Stimulated activated memory B cell treated with anti-CD40 and anti-IgM and Interleukin-4, amounts not matched to agents 10 μg/mL and 1 μg/mL and 100 μg/mL, for 72 hours (primary cell): ENCODE results near the gene ABHD8.
"Not testable (repeated sequence)": the region's sequence is repeated elsewhere in the genome, so short reads cannot be mapped to it uniquely, and the experiment has no call there.

Experiments used
- ATAC-seq: fragments of 150-1000 bp; cut with Tn5 transposase; 2 replicates; pipeline ENCODE4 v1.10.0; 2021
- H3K27ac Mint-ChIP-seq: one replicate; pipeline ENCODE4 v1.8.0; 2022; ENCODE audit warnings: mild to moderate bottlenecking, mixed read lengths
- H3K27me3 Mint-ChIP-seq: one replicate; pipeline ENCODE4 v1.8.0; 2022; ENCODE audit warnings: mixed read lengths
- H3K36me3 Mint-ChIP-seq: one replicate; pipeline ENCODE4 v1.8.0; 2022; ENCODE audit warnings: mixed read lengths
- H3K4me1 Mint-ChIP-seq: one replicate; pipeline ENCODE4 v1.8.0; 2022; ENCODE audit warnings: mixed read lengths
- H3K4me3 Mint-ChIP-seq: one replicate; pipeline ENCODE4 v1.8.0; 2022; ENCODE audit warnings: mild to moderate bottlenecking, moderate library complexity, mixed read lengths
- H3K9me3 Mint-ChIP-seq: one replicate; pipeline ENCODE4 v1.8.0; 2022; ENCODE audit warnings: mixed read lengths

The ABHD8 gene

DNA sequence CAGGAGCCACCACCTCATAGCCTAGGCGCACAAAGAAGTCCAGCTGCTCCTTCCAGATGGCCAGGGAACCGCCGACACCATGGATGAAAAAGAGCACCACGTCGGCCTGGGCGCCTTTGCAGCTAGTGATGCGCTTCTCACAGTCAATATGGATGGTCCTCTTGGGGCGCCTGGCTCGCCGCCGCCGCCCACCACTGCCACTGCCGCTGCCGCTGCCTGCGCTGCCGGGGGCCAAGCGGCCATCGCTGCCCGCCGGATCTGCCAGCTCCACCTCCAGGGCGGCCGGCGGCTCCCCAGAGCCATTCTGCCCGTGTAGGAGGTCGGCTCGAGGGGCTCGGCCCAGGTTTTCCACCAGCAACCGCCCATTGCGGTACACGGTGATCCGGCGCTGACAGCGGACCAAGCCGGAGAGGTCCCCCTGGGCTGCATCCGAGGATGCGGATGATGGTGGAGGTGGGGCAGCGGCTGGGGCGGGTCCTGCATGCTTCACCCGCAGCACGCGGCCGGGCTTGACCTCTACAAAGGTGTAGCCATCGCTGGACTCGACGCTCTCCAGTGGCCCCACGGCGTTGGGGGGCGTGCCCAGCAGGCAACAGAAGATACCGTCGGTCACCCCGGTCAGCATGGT, 2.1 kb downstream of the ABHD8 start:
- Mint-ChIP-seq H3K27ac (no peak overlapping the region), H3K4me3 (peak overlapping the region; percentile 35)
- ATAC-seq, result no peak

DNA sequence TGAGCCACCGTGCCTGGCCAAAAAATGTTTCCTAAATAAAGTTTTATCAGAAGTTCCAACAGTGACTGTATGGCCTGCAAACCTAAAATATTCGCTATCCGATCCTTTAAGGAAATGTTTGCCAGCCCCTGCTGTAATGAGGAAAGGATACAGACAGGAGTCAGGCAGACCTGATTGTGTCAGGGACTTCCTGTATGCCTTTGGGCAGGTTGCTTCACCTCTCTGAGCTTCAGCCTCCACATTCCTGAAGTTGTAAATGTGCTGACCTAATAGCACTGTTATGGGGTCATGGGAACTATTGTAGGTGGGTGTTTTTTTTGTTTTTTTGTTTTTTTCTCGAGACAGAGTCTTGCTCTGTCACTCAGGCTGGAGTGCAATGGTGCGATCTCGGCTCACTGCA, 6.2 kb downstream of the ABHD8 start:
- H3K4me1 Mint-ChIP-seq, result peaks cover 8% of the 10 kb centered on the region
- no peak overlapping the region for H3K4me3 Mint-ChIP-seq
- peaks cover 7% of the 10 kb centered on the region for H3K36me3 Mint-ChIP-seq
- ATAC-seq, result no peak
- H3K27me3 Mint-ChIP-seq, result no peaks in the 10 kb centered on the region
- no peak overlapping the region for H3K27ac Mint-ChIP-seq
- no peaks in the 10 kb centered on the region for H3K9me3 Mint-ChIP-seq

More for the DNA sequence above, 2.1 kb downstream of the ABHD8 start:
- no peaks in the 10 kb centered on the region for H3K36me3 Mint-ChIP-seq
- H3K27me3 Mint-ChIP-seq, result no peaks in the 10 kb centered on the region
- peaks cover 27% of the 10 kb centered on the region for H3K4me1 Mint-ChIP-seq
- H3K9me3 Mint-ChIP-seq, result no peaks in the 10 kb centered on the region

DNA sequence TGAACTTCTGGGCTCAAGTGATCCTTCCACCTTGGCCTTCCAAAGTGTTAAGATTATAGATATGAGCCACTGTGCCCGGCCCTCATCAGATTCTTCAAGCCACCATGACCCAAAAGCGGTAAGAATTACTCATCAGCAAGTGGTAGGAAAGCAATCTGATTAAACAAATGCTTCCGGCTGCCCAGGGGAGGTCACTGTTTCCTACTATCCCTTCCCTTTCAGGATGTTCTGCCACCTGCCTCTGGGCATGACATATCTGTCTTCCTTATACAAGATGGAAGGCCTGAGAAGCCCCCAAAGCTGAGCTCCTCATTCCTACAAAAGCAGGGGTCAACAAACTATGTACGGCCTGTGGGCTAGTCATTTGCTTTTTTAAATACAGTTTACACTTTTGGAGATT, 7.0 kb downstream of the ABHD8 start:
- ATAC-seq, result no peak
- H3K4me1 Mint-ChIP-seq, result peaks cover 11% of the 10 kb centered on the region
- H3K27me3 Mint-ChIP-seq, result no peaks in the 10 kb centered on the region
- no peaks in the 10 kb centered on the region for H3K9me3 Mint-ChIP-seq
- no peak overlapping the region for H3K27ac Mint-ChIP-seq
- peaks cover 7% of the 10 kb centered on the region for H3K36me3 Mint-ChIP-seq
- no peak overlapping the region for H3K4me3 Mint-ChIP-seq

DNA sequence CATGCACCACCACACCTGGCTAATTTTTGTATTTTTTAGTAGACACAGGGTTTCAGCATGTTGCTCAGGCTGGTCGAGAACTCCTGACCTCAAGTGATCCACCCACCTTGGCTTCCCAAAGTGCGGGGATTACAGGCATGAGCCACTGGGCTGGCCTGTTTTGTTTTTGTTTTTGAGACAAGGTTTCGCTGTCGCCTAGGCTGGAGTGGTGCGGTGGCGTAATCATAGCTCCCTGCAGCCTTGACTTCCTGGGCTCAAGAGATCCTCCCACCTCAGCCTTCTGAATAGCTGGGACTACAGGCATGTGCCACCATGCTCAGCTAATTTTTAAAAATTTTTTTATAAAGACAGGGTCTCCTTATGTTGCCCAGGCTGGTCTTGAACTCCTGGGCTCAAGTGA, 7.7 kb downstream of the ABHD8 start:
- not testable (repeated sequence) for H3K9me3 Mint-ChIP-seq, H3K4me3 Mint-ChIP-seq, H3K27ac Mint-ChIP-seq, H3K36me3 Mint-ChIP-seq, ATAC-seq, H3K27me3 Mint-ChIP-seq
- peaks cover 11% of the 10 kb centered on the region for H3K4me1 Mint-ChIP-seq

DNA sequence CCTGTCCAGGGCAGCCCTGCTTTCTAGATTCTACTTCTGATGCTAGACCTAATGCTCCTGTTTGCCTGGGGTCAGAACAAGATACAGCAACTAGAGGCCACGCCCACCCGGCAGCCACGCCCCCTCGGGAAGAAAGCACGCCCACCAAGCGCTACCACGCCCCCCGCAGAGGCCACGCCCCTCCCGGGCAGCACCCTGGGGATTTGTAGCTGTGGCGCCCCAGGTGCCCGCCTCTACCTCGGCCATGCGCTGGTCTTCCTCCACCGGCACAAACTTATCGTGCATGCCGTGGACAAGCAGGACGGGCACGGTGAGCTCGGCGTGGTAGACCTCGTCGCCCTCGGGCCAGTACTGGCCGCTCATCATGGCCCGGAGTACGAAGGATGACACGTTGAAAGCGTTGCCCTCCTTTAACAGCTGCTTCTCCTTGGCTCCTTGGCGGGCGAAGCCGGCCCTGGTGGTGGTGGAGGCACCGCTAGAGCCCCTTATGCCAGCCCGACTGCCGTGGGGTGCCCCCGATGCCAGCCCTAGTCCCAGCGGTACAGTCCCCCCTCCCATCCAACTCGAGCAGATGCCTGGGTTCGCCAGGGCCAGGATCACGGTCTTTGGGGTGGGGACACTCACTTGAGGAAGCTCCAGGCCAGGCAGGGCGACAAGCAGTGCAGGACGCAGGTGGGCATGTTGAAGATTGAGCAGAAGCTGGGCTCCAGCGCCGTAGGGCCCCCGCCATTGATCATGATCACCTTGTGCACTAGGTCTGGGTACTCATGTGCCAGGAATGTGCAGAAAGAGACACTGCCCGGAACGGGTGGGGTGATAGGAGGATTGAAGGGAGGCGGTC, 9.0 kb downstream of the ABHD8 start:
- Mint-ChIP-seq H3K36me3 (peaks cover 7% of the 10 kb centered on the region), H3K4me3 (no peak overlapping the region), H3K4me1 (peaks cover 11% of the 10 kb centered on the region), H3K27ac (no peak overlapping the region), H3K27me3 (no peaks in the 10 kb centered on the region), H3K9me3 (no peaks in the 10 kb centered on the region)
- ATAC-seq, result no peak

DNA sequence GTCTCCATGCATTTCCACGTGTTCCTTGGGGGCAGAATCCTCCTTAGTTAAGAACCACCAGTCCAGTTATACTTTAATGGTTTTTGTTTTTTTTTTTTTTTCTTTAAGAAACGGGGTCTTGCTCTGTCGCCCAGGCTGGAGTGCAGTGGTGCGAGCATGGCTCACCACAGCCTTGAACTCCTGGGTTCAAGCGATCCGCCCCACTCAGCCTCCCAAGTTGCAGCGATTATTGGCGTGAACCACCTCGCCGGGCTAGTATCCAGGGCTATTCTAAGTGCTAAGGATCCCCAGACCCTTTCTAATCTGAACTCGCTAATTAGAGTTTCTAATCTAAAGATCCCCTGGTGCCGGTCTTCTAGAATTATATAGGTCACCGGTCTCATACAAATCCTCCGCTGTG, 9.6 kb downstream of the ABHD8 start:
- Mint-ChIP-seq H3K9me3 (no peaks in the 10 kb centered on the region), H3K36me3 (peaks cover 7% of the 10 kb centered on the region), H3K4me1 (peaks cover 11% of the 10 kb centered on the region), H3K27me3 (no peaks in the 10 kb centered on the region), H3K4me3 (no peak overlapping the region), H3K27ac (no peak overlapping the region)
- no peak for ATAC-seq

DNA sequence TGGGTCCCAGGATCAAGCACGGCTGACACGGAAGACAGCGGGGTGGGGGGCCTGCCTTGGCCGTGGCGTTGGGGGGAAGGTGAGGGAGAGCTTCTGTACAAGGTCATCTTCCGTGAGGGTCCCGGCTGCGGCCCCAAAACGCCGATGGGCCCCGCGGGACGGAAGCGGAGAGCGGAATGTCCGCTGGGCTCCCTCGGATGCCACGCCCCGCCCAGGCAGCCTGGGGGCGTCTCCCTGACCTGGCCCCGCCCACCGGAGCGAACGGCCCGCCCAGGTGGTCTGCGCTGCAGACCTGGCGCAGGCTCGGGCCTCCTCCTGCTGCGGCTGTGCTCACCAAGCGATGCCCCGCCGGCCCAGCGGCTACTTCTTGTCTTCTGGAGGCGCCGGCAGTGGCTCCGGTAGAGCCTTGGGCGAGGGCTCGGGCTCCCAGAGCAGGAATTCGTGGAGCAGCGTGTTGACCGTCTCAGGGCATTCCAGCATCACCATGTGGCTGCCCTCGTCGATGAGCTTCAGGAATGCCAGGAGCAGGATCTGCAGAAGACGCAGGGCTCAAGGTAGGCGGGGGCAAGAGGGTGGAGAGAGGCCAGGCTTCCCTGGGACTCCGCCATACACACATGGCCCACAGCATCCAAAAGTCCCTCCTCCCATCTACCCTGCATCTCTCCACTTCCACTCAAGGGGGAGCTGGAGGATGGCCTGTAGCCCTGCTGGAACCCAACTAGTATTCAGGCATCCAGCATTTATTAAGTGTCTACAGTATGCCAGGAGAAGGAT, 10.7 kb downstream of the ABHD8 start:
- Mint-ChIP-seq H3K36me3 (peaks cover 7% of the 10 kb centered on the region), H3K27ac (peak overlapping the region; percentile 81), H3K4me3 (peak overlapping the region; percentile 76), H3K27me3 (no peaks in the 10 kb centered on the region), H3K4me1 (peaks cover 11% of the 10 kb centered on the region), H3K9me3 (no peaks in the 10 kb centered on the region)
- peak; percentile 96 for ATAC-seq

DNA sequence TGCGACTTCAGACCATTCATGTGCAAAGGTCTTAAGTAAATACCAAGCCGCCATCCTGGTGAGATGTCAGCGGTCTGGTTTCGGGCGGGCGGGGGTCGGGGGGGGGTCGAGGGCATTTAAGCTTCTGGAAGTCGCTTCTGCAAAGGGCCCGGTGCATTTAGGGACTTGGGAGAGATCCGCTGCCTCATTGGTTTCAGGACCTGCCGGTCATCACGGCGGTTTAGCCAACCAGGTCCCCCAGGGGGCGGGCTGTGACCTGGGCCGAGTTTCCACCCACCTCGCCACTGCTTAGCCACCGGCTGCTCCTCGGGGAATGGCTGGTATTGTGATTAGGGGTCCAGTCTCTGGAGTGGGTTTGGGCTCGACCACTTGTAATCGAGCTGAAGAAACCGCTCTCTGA, 13.7 kb downstream of the ABHD8 start:
- Mint-ChIP-seq H3K36me3 (peaks cover 16% of the 10 kb centered on the region), H3K4me1 (peaks cover 11% of the 10 kb centered on the region), H3K9me3 (no peaks in the 10 kb centered on the region), H3K27me3 (no peaks in the 10 kb centered on the region), H3K4me3 (no peak overlapping the region), H3K27ac (no peak overlapping the region)
- peak; percentile 37 for ATAC-seq

DNA sequence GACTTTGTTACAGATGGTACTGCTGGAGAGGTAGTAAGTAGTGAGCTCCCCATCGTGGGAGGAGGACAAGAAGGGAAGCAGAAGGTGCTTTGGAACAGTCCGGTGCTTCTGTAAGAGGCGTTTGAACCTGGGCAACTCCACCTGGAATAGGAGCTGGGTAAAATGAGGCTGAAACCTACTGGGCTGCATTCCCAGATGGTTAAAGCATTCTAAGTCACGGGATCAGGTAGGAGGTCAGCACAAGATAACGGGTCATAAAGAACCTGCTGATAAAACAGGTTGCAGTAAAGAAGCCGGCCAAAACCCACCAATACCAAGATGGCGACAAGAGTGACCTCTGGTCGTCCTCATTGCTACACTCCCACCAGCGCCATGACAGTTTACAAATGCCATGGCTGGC, 16.5 kb downstream of the ABHD8 start:
- no peak overlapping the region for H3K4me3 Mint-ChIP-seq
- H3K4me1 Mint-ChIP-seq, result peaks cover 20% of the 10 kb centered on the region
- H3K27me3 Mint-ChIP-seq, result no peaks in the 10 kb centered on the region
- H3K36me3 Mint-ChIP-seq, result peaks cover 26% of the 10 kb centered on the region
- no peaks in the 10 kb centered on the region for H3K9me3 Mint-ChIP-seq
- no peak for ATAC-seq
- H3K27ac Mint-ChIP-seq, result no peak overlapping the region

DNA sequence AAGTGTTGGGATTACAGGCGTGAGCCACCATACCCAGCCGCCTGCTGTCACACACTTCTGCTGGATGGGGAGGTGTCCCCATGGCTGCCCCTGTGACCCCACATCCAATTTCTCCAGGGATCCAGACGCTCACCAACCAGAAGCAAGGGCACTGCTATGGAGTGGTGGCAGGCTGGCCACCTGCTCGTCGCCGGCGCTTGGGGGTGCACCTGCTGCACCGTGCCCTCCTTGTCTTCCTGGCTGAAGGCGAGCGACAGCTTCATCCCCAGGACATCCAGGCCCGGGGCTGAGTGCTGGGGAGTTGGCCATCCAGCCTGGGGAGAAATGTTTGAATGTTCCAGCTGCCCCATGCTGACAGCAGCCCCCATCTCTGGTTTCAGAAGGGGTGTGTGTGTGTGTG, 17.0 kb downstream of the ABHD8 start:
- no peak overlapping the region for H3K27ac Mint-ChIP-seq
- H3K27me3 Mint-ChIP-seq, result no peaks in the 10 kb centered on the region
- H3K9me3 Mint-ChIP-seq, result no peaks in the 10 kb centered on the region
- peaks cover 23% of the 10 kb centered on the region for H3K4me1 Mint-ChIP-seq
- H3K36me3 Mint-ChIP-seq, result peaks cover 26% of the 10 kb centered on the region
- ATAC-seq, result no peak
- no peak overlapping the region for H3K4me3 Mint-ChIP-seq

DNA sequence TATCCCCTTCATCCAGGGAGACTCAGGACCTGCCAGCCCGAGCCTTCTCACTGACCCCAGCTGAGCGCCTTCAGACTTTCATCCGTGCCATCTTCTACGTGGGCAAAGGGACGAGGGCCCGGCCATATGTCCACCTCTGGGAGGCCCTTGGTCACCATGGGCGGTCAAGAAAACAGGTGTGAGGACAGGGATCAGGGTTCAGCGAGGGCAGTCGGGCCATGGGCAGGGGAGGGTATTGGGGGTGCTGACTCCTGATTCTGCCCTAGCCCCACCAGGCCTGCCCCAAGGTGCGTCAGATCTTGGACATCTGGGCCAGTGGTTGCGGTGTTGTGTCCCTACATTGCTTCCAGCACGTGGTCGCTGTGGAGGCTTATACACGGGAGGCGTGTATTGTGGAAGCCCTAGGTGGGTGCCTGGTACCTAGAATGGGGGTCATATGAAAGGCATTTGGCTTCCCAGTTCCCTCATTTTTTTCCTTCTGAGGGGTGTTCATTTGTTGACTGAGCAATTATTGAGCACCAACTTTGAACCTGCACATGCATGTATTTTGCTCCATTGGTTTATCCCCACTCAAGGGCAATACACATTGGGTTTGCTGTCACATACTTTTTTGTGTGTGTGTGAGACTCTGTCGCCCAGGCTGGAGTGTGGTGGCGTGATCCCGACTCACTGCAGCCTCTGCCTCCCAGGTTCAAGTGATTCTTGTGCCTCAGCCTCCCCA, 17.6 kb downstream of the ABHD8 start:
- ATAC-seq, result no peak
- no peaks in the 10 kb centered on the region for H3K9me3 Mint-ChIP-seq
- no peak overlapping the region for H3K27ac Mint-ChIP-seq
- peaks cover 26% of the 10 kb centered on the region for H3K36me3 Mint-ChIP-seq
- no peaks in the 10 kb centered on the region for H3K27me3 Mint-ChIP-seq
- H3K4me1 Mint-ChIP-seq, result peaks cover 25% of the 10 kb centered on the region
- H3K4me3 Mint-ChIP-seq, result no peak overlapping the region

DNA sequence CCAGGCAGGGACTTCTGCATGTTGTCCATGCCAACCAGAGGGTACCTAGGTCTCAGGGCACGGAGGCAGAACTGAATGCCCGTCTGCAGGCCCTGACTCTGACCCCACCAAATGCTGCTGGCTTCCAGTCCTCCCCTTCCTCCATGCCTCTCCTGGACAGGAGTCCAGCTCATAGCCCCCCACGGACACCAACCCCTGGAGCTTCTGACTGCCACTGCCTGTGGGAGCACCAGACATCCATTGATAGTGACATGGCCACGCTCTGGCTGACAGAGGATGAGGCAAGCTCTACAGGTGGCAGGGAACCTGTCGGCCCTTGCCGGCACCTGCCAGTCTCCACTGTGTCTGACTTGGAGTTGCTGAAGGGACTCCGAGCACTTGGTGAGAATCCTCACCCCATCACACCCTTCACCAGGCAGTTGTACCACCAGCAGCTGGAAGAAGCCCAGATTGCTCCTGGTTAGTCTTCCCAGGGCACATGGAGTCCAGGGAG, 19.7 kb downstream of the ABHD8 start:
- ATAC-seq, result no peak
- H3K27me3 Mint-ChIP-seq, result no peaks in the 10 kb centered on the region
- H3K4me1 Mint-ChIP-seq, result peaks cover 25% of the 10 kb centered on the region
- no peak overlapping the region for H3K27ac Mint-ChIP-seq
- H3K4me3 Mint-ChIP-seq, result no peak overlapping the region
- H3K36me3 Mint-ChIP-seq, result peaks cover 26% of the 10 kb centered on the region
- H3K9me3 Mint-ChIP-seq, result no peaks in the 10 kb centered on the region

DNA sequence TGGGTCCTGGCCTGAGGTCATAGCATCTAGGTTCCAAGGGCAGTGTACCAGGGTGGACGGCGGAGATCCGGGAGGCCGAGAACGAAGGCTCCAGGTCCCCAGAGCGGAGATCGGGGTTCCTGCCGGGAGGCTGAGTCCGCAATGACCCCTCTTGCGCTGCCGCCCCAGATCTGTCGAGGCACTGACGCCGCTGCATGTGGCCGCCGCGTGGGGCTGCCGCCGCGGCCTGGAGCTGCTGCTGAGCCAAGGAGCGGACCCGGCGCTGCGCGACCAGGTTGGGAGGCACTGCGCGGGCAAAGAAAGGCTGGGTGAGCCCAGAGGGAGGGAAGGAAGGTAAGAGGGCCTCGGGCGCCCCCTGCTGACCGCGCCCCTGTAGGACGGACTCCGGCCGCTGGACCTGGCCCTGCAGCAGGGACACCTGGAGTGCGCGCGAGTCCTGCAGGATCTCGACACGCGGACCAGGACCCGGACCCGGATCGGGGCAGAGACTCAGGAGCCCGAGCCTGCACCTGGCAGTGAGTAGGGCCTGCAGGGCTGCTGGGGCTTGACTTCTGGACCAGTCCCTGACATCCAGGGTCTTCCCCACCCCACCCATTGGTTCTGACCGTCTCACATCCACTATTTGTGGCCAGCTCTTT, 20.6 kb downstream of the ABHD8 start:
- peak overlapping the region; percentile 83 for H3K27ac Mint-ChIP-seq
- H3K4me3 Mint-ChIP-seq, result peak overlapping the region; percentile 87
- peak; percentile 90 for ATAC-seq
- peaks cover 29% of the 10 kb centered on the region for H3K36me3 Mint-ChIP-seq
- H3K4me1 Mint-ChIP-seq, result peaks cover 25% of the 10 kb centered on the region
- H3K9me3 Mint-ChIP-seq, result no peaks in the 10 kb centered on the region
- H3K27me3 Mint-ChIP-seq, result no peaks in the 10 kb centered on the region

DNA sequence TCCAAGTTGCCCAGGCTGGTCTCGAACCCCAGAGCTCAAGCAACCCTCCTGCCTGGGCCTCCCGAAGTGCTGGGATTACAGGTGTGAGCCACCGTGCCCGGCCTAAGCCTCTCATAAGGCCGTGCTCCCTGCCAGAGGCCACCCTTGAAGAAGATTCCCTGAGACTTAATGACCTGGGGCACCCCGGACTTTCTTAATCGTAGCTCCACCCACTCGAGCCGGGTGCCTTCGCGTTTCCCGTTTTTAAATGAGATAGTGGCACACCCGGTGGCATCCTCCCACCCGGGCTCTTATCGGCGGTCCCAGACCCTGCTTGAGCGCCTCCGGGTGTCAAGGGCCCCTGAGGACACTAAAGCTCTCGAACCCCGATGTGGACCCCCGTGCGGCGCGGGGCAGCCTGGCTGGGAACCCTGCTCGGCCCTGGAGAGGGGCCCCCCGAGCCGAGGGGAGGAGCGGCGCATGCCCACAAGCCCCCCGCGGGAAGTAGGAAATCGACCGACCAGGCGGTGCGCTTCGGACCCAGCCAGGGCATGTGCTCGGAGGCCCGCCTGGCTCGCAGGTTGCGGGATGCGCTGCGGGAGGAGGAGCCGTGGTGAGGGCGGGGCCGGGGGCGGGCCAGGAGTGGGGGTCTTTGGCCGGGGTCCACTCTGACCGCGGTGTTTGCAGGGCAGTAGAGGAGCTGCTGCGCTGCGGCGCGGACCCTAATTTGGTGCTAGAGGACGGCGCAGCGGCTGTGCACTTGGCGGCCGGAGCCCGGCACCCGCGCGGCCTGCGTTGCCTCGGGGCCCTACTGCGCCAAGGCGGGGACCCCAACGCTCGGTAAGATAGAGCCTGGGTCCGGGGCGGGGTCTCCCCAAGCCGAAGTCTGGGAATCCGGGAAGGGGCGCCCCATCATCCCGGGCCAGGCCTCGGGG, 21.6 kb downstream of the ABHD8 start, which contains the start of gene ANKLE1:
Gene ANKLE1 (plus strand): TSS at position 511 of the 914 bp plus-strand sequence. CDS start 20 bp downstream, at position 531.
- peak; percentile 83 for ATAC-seq
- no peaks in the 10 kb centered on the region for H3K27me3 Mint-ChIP-seq
- peaks cover 36% of the 10 kb centered on the region for H3K36me3 Mint-ChIP-seq
- no peaks in the 10 kb centered on the region for H3K9me3 Mint-ChIP-seq
- H3K27ac Mint-ChIP-seq, result peak within 1 kb of the TSS; percentile 83
- peaks cover 25% of the 10 kb centered on the region for H3K4me1 Mint-ChIP-seq
- H3K4me3 Mint-ChIP-seq, result peak within 1 kb of the TSS; percentile 87
